AG09319 (cell line): ENCODE results near the gene DTHD1.

Experiments used
- DNase-seq: peaks from one replicate; pipeline ENCODE4 v3.0.0-alpha.2; 2010; ENCODE audit warnings: low read depth; ENCODE audit errors: extremely low read depth
- TF ChIP-seq, protein P1 (sequence below): IDR thresholded peaks from 2 replicates; pipeline ENCODE4 v1.5.1; 2011; ENCODE audit warnings: low read depth, mild to moderate bottlenecking, inconsistent platforms, low read length, moderate library complexity

Gene DTHD1

DNA sequence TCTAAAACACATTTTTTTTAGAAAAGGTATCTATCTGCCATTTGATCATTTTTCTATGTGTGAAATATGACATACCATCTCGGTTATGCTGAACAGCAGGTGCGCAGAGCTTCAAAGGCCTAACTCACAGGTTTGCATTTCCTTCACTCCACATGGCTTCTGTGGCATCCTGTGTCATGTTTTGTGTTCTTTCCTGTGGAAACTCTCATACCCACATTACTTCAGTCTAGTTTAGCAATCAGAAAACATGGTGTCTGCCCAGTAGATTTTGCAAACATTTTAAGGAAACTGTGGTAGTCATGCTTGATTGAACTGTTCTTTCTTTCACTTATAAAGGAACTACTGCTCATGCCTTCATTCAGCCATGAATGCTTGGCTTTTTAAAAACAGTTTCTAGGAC is 25.8 kb upstream of the DTHD1 start:
- TF ChIP-seq, protein P1, sequence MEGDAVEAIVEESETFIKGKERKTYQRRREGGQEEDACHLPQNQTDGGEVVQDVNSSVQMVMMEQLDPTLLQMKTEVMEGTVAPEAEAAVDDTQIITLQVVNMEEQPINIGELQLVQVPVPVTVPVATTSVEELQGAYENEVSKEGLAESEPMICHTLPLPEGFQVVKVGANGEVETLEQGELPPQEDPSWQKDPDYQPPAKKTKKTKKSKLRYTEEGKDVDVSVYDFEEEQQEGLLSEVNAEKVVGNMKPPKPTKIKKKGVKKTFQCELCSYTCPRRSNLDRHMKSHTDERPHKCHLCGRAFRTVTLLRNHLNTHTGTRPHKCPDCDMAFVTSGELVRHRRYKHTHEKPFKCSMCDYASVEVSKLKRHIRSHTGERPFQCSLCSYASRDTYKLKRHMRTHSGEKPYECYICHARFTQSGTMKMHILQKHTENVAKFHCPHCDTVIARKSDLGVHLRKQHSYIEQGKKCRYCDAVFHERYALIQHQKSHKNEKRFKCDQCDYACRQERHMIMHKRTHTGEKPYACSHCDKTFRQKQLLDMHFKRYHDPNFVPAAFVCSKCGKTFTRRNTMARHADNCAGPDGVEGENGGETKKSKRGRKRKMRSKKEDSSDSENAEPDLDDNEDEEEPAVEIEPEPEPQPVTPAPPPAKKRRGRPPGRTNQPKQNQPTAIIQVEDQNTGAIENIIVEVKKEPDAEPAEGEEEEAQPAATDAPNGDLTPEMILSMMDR: no peak
- DNase-seq: no peak

DNA sequence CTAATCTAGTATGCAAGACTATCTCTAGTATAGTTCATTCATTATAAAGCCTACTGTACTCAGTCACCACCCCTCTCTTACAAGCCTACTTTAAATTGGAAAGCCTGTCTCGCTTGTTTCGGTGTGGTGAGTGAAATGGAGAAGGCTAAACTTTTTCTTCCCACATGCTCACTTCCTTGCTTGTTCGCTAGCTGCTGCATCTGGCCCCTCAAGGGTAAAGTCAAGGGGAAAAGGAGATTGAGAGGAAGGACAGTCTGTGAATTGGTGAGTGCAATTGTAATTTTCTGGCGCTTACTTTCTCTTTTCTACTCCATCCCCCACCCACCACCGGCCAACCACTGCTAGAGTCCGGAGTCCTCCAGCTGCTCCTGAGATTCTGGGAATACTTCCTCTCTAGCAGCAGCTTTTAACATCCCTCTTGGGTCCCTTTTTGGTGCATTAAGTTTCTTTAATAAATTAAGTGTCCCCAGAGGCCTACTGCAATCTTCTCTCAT is 25.0 kb upstream of the DTHD1 start:
- TF ChIP-seq, protein P1: no peak
- no peak for DNase-seq

DNA sequence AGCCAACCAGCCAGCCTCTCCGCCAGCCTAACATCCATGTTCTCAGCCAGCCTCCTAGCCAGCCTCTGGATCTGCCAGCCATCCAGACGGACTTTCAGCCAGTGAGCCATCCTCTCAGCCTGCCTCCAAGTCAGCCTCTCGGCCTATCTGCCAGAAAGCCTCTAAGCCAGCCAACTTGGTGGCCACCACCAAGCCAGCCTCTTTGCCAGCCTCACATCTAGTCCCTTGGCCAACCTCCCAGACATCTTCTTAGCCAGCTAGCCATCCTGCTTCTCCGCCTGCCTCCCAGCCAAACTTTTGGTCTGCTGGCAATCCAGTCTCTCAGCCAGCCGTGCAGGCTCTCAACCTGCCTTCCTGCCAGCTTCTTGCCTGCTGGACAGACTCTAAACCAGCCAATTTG is 20.7 kb upstream of the DTHD1 start:
- no peak for DNase-seq
- TF ChIP-seq, protein P1: no peak

DNA sequence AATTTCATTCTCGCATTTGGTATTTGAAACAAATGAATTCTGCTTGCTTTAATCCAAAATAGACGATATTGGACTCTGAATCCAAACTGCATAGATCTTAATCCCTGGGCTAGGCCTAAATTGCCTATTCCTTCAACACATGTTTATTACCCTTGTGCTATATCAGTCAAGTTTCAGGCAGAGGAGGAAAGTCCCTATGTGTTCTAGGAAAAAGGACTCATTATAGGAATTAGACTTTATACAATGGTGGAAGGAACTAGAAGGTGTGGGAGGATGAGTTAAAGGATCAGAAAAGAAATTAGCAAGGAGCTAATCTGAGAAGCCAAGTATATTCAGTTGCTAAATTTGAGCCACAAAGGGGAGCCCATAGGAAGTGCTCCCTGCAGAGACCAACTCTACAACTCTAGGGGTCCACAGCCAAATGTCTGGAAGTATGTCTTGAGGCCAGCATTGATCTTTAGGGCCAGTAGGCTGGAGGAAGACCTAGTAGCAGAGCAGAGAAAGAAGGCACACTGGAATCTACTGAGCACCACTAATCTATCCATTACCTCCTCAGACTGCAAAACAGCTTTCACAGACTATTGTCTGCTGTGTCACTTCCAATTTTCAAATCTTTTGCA is 17.1 kb upstream of the DTHD1 start:
- TF ChIP-seq, protein P1: no peak
- DNase-seq: no peak

DNA sequence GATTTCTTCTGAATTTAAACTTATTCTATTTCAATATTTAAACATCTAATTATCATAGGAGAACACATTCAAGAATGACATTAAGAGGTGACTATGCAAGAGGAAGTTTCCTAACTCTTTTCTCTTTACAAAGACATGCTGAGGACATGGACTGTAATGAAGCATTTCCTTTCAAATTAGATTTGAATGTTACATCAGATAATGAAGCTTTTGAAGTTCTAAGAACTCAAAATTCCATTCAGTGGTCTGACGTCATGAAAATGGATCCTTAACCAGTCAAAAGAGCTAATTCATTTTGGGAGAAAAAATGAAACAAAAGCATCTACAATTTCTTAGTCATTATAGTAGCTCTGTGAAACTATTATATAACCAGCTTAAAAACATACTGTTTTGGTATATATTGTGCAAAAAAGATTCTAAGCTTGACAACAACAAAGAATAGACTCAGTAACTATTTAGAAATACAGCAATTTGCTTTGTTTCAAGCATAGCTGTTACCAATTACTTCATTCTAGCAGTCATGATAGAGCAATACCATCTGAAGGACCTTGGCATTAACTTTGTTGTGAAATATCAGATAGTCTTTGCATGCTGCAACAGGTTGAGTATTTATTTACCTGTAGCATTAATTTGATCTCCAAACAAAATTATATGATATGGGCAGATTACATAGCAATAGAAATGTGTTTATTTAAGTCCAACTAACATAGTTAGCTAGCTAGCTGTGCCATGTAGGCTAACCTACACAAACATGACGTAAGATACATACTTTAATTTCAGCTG is 13.7 kb upstream of the DTHD1 start:
- TF ChIP-seq, protein P1: no peak
- DNase-seq: no peak

DNA sequence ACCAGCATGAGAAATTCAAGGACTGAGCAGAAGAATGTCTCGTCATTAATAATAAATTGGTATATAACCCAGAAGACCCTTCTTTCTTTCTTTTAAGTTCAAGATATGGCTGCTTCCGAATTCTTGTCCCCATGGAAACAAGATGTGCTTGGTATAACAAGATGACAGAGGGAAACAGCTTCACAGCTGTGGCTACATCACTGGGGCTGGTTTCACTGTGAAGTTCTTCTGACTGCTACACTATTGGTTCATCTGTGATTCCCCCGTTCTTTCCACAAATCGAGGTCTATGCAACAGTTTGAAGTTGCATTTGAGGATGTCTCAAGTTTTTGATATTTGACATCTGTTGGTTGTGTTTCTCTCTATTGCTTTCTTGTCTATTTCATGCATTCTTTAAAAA is 12.3 kb upstream of the DTHD1 start:
- DNase-seq: no peak
- TF ChIP-seq, protein P1: no peak

DNA sequence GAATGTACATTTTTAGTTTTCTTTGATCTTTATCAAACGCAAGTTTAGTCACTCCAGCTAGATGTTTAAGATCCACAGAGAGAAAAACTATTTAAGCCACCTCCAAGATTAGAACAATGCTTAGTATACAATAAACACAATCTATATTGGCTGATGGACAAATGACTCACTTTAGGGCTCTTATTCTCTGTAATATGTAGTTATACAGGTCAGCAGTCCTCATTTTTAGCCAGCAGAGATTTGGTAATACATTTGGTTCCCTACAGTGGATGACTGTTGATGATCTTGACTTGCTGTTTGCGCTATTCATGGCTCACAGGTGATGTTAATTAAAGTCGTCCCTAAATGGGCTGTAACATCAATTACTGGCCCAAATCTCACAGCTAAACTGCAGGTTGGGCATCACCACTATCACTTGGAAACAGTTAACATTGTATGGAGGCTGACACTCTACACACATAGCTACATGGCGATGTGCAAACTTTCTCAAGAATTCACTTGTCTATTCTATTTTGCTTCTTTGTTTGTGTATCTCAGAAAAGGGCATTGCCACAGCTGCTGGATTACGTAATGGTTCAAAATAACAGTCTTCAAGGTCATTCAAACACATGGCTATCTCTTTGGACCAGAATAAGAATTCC is 11.8 kb upstream of the DTHD1 start:
- DNase-seq: no peak
- TF ChIP-seq, protein P1: no peak
